GM06990 (cell line): ENCODE data around the gene CDC42BPA.

Experiments
- DNase-seq: peaks from one replicate; pipeline ENCODE4 v3.0.0-alpha.2; 2011; ENCODE audit not compliant: insufficient read length; ENCODE audit errors: extremely low read depth
- H3K27me3 ChIP-seq: replicated peaks from 2 replicates; pipeline ENCODE4 v1.6.0; 2011; ENCODE audit warnings: low read length; ENCODE audit not compliant: control insufficient read depth, insufficient read depth
- H3K36me3 ChIP-seq: 2 replicates; pipeline ENCODE4 v1.5.1; 2011; ENCODE audit warnings: low read length; ENCODE audit not compliant: control insufficient read depth, insufficient read depth
- H3K4me3 ChIP-seq: replicated peaks from 2 replicates; pipeline ENCODE4 v1.5.1; 2011; ENCODE audit warnings: low read depth, mild to moderate bottlenecking, control low read depth, low read length
- TF ChIP-seq, protein P1 (sequence below): IDR thresholded peaks from 2 replicates; pipeline ENCODE4 v1.5.1; 2011; ENCODE audit warnings: low read length, control low read depth, mild to moderate bottlenecking, inconsistent platforms; ENCODE audit not compliant: insufficient read depth, poor library complexity, severe bottlenecking

CDC42BPA gene

DNA sequence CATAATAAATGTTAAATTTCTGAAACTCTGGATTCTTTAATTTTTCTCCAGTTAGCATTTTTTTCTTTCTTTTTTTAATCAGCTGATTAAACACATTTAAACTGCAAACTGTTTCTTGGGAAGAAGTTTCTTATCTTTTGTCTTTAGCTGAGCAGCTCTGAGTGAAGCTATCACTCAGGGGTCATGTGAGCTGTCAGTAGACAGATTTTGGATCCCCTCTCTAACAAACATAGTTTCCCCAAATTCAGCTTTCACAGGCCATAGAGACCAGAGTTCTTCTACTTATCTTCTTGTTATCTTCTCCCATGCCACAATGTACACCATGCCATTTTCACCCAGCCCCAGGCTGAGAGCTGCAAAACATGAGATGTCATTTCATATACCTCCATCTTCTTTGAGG lies 148.9 kb downstream of the CDC42BPA start:
- Histone ChIP-seq H3K36me3 (no peaks in the 10 kb centered on the region), H3K27me3 (no peaks in the 10 kb centered on the region), H3K4me3 (no peak overlapping the region)
- TF ChIP-seq, protein P1, sequence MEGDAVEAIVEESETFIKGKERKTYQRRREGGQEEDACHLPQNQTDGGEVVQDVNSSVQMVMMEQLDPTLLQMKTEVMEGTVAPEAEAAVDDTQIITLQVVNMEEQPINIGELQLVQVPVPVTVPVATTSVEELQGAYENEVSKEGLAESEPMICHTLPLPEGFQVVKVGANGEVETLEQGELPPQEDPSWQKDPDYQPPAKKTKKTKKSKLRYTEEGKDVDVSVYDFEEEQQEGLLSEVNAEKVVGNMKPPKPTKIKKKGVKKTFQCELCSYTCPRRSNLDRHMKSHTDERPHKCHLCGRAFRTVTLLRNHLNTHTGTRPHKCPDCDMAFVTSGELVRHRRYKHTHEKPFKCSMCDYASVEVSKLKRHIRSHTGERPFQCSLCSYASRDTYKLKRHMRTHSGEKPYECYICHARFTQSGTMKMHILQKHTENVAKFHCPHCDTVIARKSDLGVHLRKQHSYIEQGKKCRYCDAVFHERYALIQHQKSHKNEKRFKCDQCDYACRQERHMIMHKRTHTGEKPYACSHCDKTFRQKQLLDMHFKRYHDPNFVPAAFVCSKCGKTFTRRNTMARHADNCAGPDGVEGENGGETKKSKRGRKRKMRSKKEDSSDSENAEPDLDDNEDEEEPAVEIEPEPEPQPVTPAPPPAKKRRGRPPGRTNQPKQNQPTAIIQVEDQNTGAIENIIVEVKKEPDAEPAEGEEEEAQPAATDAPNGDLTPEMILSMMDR: no peak
- DNase-seq: no peak

DNA sequence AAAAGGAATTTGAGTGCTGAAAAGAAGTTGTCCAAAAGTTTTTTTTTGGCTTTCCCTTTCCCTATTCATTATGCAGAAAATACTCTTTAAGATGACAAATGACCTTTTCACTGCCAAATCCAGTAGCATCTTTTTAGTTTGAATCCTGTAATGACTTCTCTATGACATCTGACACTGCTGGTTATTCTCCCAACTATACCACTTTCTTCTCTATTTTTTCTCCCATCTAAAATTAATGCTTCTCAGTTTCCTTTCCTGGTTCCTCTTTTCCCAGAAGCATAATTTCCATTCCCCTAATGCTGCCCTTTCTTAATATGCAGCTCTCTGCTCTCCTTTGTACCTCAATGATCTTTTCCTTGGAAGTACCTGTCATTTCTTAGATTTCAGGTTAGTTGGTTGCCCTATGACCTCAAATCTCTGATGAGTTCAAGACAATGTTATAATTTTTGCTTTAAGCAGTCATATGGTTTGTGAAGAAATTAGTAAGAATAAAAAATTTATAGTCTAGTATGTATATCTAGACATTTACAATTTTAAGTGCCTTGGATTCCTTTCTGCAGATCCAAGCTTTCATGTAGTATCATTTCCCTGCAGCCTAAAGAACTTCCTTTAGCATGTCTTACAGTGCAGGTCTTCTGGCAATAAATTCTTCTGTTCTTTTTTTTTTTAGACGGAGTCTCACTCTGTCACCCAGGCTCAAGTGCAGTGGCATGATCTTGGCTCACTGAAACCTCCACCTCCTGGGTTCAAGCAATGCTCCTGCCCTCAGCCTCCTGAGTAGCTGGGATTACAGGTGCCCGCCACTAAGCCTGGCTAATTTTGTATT lies 150.8 kb downstream of the CDC42BPA start:
- Histone ChIP-seq H3K4me3 (no peak overlapping the region), H3K27me3 (no peaks in the 10 kb centered on the region), H3K36me3 (no peaks in the 10 kb centered on the region)
- no peak for DNase-seq
- TF ChIP-seq, protein P1: no peak

DNA sequence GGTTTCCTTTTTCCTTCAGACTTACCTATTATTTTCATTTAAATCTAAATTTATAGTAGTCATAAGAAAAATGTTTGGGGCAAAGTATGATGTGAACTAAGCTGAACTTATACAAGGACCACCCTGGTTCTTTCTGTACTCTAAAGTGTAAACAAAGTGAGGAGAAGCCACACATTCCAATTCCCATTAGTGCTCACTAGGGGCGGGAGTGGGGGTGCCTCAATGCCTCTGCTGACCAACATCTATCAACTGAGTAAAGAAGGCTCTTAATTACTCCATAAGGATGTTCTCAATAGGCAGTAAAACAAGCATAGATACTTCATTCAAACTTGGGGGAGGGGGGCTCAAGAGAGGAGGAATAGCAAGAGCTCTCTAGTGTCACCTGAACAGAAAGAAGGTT lies 151.7 kb downstream of the CDC42BPA start:
- Histone ChIP-seq H3K27me3 (no peaks in the 10 kb centered on the region), H3K36me3 (no peaks in the 10 kb centered on the region), H3K4me3 (no peak overlapping the region)
- TF ChIP-seq, protein P1: no peak
- DNase-seq: no peak

DNA sequence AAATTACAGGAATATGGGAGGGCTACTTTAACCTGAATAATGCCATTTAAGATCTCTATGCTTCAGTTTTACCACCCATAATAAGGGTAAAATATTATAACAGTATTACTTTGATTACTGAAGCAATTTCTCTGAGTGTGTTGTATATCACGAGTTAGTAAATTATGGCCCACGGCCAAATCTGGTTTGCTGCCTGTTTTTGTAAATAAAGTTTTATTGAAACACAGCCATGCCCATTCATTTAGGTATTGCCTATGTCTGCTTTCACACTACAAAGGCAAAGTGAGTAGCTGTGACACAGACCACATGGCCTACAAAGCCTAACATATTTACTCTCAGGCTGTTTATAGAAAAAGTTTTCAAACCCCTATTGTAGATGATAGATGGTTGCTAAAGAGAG lies 156.8 kb downstream of the CDC42BPA start:
- no peak for DNase-seq
- Histone ChIP-seq H3K4me3 (no peak overlapping the region), H3K27me3 (no peaks in the 10 kb centered on the region), H3K36me3 (no peaks in the 10 kb centered on the region)
- TF ChIP-seq, protein P1: no peak

DNA sequence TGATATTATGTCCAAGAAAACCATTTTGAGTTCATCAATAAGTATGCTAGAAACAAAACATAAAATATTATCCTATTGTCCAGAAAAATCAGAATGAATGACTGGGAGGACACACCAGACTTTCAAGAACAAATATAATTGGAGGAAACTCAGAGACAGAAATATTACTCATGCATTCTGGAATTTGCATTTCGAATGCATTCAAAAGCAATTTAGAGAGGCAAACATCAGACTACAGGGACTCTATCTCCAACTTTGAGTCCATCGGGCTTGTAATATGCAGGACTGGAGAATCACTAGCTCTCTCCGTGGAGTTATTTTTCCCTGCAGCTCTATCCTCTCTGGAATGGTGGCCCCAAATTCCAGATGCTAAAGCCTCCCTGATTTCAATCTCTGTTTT lies 161.8 kb downstream of the CDC42BPA start:
- no peak for DNase-seq
- Histone ChIP-seq H3K27me3 (no peaks in the 10 kb centered on the region), H3K36me3 (no peaks in the 10 kb centered on the region), H3K4me3 (no peak overlapping the region)
- TF ChIP-seq, protein P1: no peak
